Activated CD8-positive, alpha-beta memory T cell treated with anti-CD3 and anti-CD28 coated beads for 36 hours (primary cell): ENCODE results near the gene TFAM. TPM values are rescaled to one million over a fixed set of nuclear protein-coding genes. Genes with fewer than 3 reads are reported as not detected.

ENCODE experiments used
- total RNA-seq, 2 experiments: library from RNA; stranded (reverse); gene quantifications; one replicate each; pipeline ENCODE4 v1.2.3, GENCODE V29; 2021

TFAM gene
- total RNA-seq, 2 experiments from 2014 or later: 133 to 135 TPM

Other genes with a start within 250 kb of the TFAM start
- gene IPMK, start 117.5 kb upstream of the TFAM start, total RNA-seq: 10 to 100 TPM; 10.6 to 11.3 TPM
- gene CISD1, start 116.2 kb upstream of the TFAM start, total RNA-seq: 10 to 100 TPM; 62.9 to 63.0 TPM
- gene UBE2D1, start 50.4 kb upstream of the TFAM start, total RNA-seq: 10 to 100 TPM; 15.8 to 16.8 TPM
- not detected for gene BICC1, start 127.5 kb downstream of the TFAM start, total RNA-seq